Esophagus squamous epithelium (tissue), 5 donors: ENCODE measurements around the gene MAP2K5. TPM values are rescaled to one million over a fixed set of nuclear protein-coding genes. Genes with fewer than 3 reads are reported as not detected.

Experiments
- DNase-seq: peaks from one replicate; lab custom pipeline; 2025; lab: John Stamatoyannopoulos, UW
- H3K27ac ChIP-seq, 4 donors: fragments of 200-600 bp; sonication (generic); one replicate each; pipeline ENCODE4 v1.5.1; 2016 to 2019; ENCODE audit warnings: mild to moderate bottlenecking in 1 of 4
- H3K27me3 ChIP-seq, 4 donors: fragments of 200-600 bp; sonication (generic); 1 replicate in 3 of 4; 2 replicates in 1 of 4; pipeline versions ENCODE4 v1.5.1 to v1.6.0; 2017 to 2021; ENCODE audit warnings: antibody characterized with exemption in 1 of 4
- H3K36me3 ChIP-seq, 3 donors: fragments of 200-600 bp; sonication (generic); one replicate each; pipeline ENCODE4 v1.5.1; 2016 to 2019
- H3K4me1 ChIP-seq, 3 donors: fragments of 200-600 bp; sonication (generic); one replicate each; pipeline ENCODE4 v1.5.1; 2017 to 2019
- H3K4me3 ChIP-seq, 4 donors: fragments of 200-600 bp; sonication (generic); 1 replicate in 3 of 4; 2 replicates in 1 of 4; pipeline ENCODE4 v1.5.1; 2016 to 2019; ENCODE audit warnings: mild to moderate bottlenecking in 2 of 4, moderate library complexity in 1 of 4
- H3K9me3 ChIP-seq, 3 donors: fragments of 200-600 bp; sonication (generic); one replicate each; pipeline ENCODE4 v1.5.1; 2016 to 2019
- POLR2A ChIP-seq, 4 donors: fragments of 450-650 bp; IDR thresholded peaks; one replicate each; pipeline ENCODE4 v1.6.1; 2017; ENCODE audit warnings: antibody characterized with exemption in 4 of 4, mild to moderate bottlenecking in 4 of 4, moderate library complexity in 3 of 4
- WGBS, 2 donors: methylation state at CpG; one replicate each; pipeline ENCODE4 v1.1.5; 2018; 5-methylcytosine and 5-hydroxymethylcytosine counted together
- intact Hi-C: fragments of 100-400 bp; cut with DNase I; formaldehyde crosslinking; loops from one replicate; pipeline ENCODE4 v1.15.0; 2022
- total RNA-seq, 4 donors: library from RNA; depleted of rRNA; stranded (reverse); fragments of >200 nt; gene quantifications; one replicate each; pipeline ENCODE4 v1.1.0, GENCODE V29; 2016
- TF ChIP-seq, protein P1 (sequence below), 6 experiments: fragments of 450-650 bp in 4 of 6; fragments of 200-600 bp in 2 of 6; sonication (generic) in 2 of 6; IDR thresholded peaks; one replicate each; pipeline ENCODE4 v1.5.1; 2016 to 2019; ENCODE audit warnings: antibody characterized with exemption in 6 of 6, mild to moderate bottlenecking in 4 of 6, moderate library complexity in 4 of 6
- donor health status: DM: yes; HTN: yes; CAD: no.

Gene MAP2K5
- total RNA-seq, 4 donors from 2014 or later: 5.8 to 8.0 (median 7.0) TPM

DNA sequence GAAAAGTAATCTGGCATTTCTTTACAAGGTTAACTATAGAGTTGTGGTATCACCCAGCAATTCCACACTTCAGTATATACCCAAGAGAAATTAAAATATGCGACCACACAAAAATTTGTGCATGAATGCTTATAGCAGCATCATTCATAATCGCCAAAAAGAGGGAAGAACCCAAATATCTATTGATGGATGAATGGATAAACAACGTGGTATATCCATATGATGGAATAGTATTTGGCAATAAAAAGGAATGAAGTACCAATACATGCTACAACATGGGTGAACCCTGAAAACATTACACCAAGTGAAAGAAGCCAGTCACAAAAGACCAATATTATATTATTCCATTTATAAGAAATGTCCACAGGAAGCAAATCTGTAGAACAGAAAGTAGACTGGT is 274.2 kb downstream of the MAP2K5 start:
- DNase-seq: no peak
- 89 to 90% methylated on average over 3 of the region's 3 CpGs for WGBS, 2 donors
- H3K4me3 ChIP-seq: no peak overlapping the region
- H3K4me1 ChIP-seq: peaks cover 0 to 21% (median 6%) of the 10 kb centered on the region in 3 donors
- peaks cover 0 to 8% (median 0%) of the 10 kb centered on the region in 3 donors for H3K9me3 ChIP-seq
- H3K36me3 ChIP-seq: peaks cover 0 to 9% (median 0%) of the 10 kb centered on the region in 3 donors
- peaks cover 15 to 62% (median 21%) of the 10 kb centered on the region in 4 donors for H3K27me3 ChIP-seq
- intact Hi-C loops: no loop called here
- TF ChIP-seq, protein P1, sequence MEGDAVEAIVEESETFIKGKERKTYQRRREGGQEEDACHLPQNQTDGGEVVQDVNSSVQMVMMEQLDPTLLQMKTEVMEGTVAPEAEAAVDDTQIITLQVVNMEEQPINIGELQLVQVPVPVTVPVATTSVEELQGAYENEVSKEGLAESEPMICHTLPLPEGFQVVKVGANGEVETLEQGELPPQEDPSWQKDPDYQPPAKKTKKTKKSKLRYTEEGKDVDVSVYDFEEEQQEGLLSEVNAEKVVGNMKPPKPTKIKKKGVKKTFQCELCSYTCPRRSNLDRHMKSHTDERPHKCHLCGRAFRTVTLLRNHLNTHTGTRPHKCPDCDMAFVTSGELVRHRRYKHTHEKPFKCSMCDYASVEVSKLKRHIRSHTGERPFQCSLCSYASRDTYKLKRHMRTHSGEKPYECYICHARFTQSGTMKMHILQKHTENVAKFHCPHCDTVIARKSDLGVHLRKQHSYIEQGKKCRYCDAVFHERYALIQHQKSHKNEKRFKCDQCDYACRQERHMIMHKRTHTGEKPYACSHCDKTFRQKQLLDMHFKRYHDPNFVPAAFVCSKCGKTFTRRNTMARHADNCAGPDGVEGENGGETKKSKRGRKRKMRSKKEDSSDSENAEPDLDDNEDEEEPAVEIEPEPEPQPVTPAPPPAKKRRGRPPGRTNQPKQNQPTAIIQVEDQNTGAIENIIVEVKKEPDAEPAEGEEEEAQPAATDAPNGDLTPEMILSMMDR (IDR thresholded peaks at IDR 0.05): no peak
- TF ChIP-seq POLR2A (IDR thresholded peaks at IDR 0.05): no peak
- H3K27ac ChIP-seq: no peak overlapping the region

DNA sequence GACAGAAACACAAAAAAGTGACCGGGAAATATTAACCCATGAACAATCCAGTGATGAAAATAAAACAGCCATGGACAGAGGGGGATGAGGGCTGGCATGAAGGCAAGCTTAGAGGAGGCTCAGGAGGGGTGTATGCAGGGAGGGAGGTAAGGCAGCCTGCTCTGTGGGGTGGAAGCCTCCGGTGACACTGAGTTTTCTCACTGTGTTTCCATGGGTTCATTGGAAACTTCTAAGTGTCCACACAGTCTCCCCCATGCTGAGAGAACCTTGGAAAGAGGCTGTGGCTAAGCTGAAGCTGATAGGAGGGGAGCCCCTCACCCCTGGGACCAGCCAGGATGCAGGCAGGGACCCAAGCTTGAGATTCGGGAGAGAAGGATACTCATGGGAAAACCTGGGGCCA is 276.0 kb downstream of the MAP2K5 start:
- intact Hi-C loops: no loop called here
- TF ChIP-seq, protein P1 (IDR thresholded peaks at IDR 0.05): no peak
- TF ChIP-seq POLR2A (IDR thresholded peaks at IDR 0.05): no peak
- DNase-seq: no peak

DNA sequence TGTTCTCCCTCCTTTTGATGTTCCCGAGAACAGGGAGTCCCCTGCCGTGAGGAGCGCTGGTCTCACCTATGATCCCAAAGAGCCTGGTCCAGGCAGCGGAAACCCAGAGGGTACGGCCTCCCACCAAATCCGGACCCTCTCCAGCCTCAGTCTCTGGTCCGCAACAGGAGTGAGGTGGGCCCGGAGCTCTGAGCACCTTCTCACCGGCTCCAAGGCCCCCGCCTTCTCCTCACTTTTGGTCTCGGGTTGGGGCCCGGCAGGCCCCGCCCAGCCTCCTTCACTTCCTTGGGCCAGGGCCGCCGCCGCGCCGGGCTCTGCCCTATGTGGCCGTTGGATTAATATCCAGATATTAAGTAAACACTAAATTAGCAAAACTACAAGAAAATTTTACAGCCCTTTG is 277.1 kb downstream of the MAP2K5 start:
- WGBS, 2 donors: 12 to 20% methylated on average over 3 to 8 of the region's 19 CpGs
- intact Hi-C loops: no loop called here
- H3K36me3 ChIP-seq: peaks cover 0 to 8% (median 0%) of the 10 kb centered on the region in 3 donors
- DNase-seq: no peak
- no peak overlapping the region for H3K27ac ChIP-seq
- H3K27me3 ChIP-seq: peaks cover 28 to 92% (median 39%) of the 10 kb centered on the region in 4 donors
- no peak for TF ChIP-seq POLR2A (IDR thresholded peaks at IDR 0.05)
- TF ChIP-seq, protein P1 (IDR thresholded peaks at IDR 0.05): no peak
- peaks cover 0 to 8% (median 0%) of the 10 kb centered on the region in 3 donors for H3K9me3 ChIP-seq
- peaks cover 0 to 51% (median 24%) of the 10 kb centered on the region in 3 donors for H3K4me1 ChIP-seq
- H3K4me3 ChIP-seq: no peak overlapping the region

More for the DNA sequence above, 276.0 kb downstream of the MAP2K5 start:
- peaks cover 0 to 9% (median 0%) of the 10 kb centered on the region in 3 donors for H3K36me3 ChIP-seq
- H3K27ac ChIP-seq: no peak overlapping the region
- H3K27me3 ChIP-seq: peaks cover 20 to 80% (median 32%) of the 10 kb centered on the region in 4 donors
- 77 to 78% methylated on average over 3 of the region's 3 CpGs for WGBS, 2 donors
- H3K4me1 ChIP-seq: peaks cover 0 to 39% (median 18%) of the 10 kb centered on the region in 3 donors
- H3K4me3 ChIP-seq: no peak overlapping the region
- peaks cover 0 to 8% (median 0%) of the 10 kb centered on the region in 3 donors for H3K9me3 ChIP-seq

DNA sequence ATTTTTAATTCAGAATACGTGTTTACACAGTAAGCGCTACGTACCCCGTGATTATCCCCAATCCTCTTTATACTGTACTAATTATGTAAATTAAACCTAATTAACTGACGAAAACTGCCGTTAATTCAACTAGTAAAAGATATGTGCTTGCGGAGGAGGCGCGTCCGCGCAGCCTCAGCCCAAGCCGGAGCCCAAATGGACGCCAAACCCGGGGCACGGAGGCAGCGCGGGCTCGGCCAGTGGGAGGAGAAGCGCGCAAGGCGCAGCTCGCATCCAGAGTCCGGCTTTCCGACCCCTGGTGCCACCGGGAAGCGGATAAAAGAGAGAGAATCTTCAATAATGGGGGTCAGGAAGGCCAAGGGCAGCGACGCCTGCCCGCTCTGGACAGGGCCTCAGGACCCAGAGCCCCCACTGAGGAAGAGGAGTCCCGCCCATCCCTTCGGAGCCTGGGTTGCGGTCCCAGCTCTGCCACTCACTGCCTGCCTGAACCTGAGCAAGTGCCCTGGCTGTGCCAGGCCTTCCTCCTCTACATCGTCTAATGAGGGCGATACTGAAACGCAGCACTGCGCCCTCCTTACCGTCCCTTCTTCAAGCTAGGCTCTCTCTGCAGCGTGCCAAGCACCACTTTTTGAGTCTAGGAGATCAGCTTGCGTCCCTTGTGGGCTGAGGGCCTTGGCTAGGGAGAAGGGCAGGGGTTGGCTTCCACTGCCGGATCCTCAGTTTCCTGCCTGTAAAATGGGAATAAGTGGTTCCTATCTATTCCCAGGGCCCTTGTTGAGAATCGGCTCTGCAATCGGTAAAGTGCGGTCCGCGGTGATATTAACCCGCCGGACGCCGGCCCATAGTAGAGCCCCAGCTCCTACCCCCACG is 277.9 kb downstream of the MAP2K5 start:
- Histone ChIP-seq H3K4me3 (no peak overlapping the region), H3K9me3 (peaks cover 0 to 7% (median 0%) of the 10 kb centered on the region in 3 donors), H3K27me3 (peaks cover 29 to 95% (median 42%) of the 10 kb centered on the region in 4 donors), H3K27ac (no peak overlapping the region), H3K36me3 (peaks cover 0 to 1% (median 0%) of the 10 kb centered on the region in 3 donors), H3K4me1 (peaks cover under 1 to 58% (median 29%) of the 10 kb centered on the region in 3 donors)
- intact Hi-C loops: no loop called here
- no peak for TF ChIP-seq POLR2A (IDR thresholded peaks at IDR 0.05)
- TF ChIP-seq, protein P1 (IDR thresholded peaks at IDR 0.05): no peak
- no peak for DNase-seq
- 12 to 29% methylated on average over 26 to 31 of the region's 50 CpGs for WGBS, 2 donors
